Activated naive CD8-positive, alpha-beta T cell treated with anti-CD3 and anti-CD28 coated beads, Interleukin-2, amount 10 ng/mL, durations not matched to agents 7 days and 5 days (primary cell): ENCODE measurements around the gene CCL11. TPM values are rescaled to one million over a fixed set of nuclear protein-coding genes. Genes with fewer than 3 reads are reported as not detected.

Experiments
- ATAC-seq: fragments of 150-1000 bp; cut with Tn5 transposase; one replicate; pipeline ENCODE4 v1.10.0; 2021; ENCODE audit warnings: low read depth, moderate library complexity
- POLR2A ChIA-PET: fragments of 350-600 bp; sonication (Branson Sonifier 250); formaldehyde crosslinking; loops from one replicate; lab custom pipeline; 2021; ENCODE audit warnings: antibody characterized with exemption; lab: Charles Lee
- DNase-seq: peaks from one replicate; pipeline ENCODE4 v3.0.0; 2021
- H3K27ac Mint-ChIP-seq: one replicate; pipeline ENCODE4 v1.8.0; 2022; ENCODE audit warnings: mild to moderate bottlenecking, mixed read lengths
- H3K27me3 Mint-ChIP-seq: one replicate; pipeline ENCODE4 v1.8.0; 2022; ENCODE audit warnings: mild to moderate bottlenecking, moderate library complexity, mixed read lengths
- H3K36me3 Mint-ChIP-seq: one replicate; pipeline ENCODE4 v1.8.0; 2021; ENCODE audit warnings: mild to moderate bottlenecking, mixed read lengths
- H3K4me1 Mint-ChIP-seq: one replicate; pipeline ENCODE4 v1.8.0; 2021; ENCODE audit warnings: mixed read lengths
- H3K4me3 Mint-ChIP-seq: one replicate; pipeline ENCODE4 v1.8.0; 2022; ENCODE audit warnings: mild to moderate bottlenecking, moderate library complexity, mixed read lengths
- H3K9me3 Mint-ChIP-seq: one replicate; pipeline ENCODE4 v1.8.0; 2021; ENCODE audit warnings: mixed read lengths
- total RNA-seq, 2 experiments: library from RNA; stranded (reverse); gene quantifications; one replicate each; pipeline ENCODE4 v1.2.3, GENCODE V29; 2021

Gene CCL11
- total RNA-seq, 2 experiments from 2014 or later: not detected

- Mint-ChIP-seq H3K9me3 (no peaks in the 10 kb centered on the region), H3K27ac (no peak within 1 kb of the TSS), H3K4me3 (no peak within 1 kb of the TSS), H3K4me1 (no peaks in the 10 kb centered on the region), H3K27me3 (peaks cover 43% of the 10 kb centered on the region), H3K36me3 (no peaks in the 10 kb centered on the region)
- POLR2A ChIA-PET: no interaction called here
- ATAC-seq (no peak), DNase-seq (no peak)
Measured at GRCh38 chr17:34269969-34270368, 15.6 kb upstream of the CCL11 start, which contains the start of gene CCL7. TSS of gene CCL7 (plus strand) at chr17:34270221. CDS start at chr17:34270291, 70 bp downstream.

- Mint-ChIP-seq H3K36me3 (no peaks in the 10 kb centered on the region), H3K27ac (no peak overlapping the region), H3K27me3 (peaks cover 26% of the 10 kb centered on the region), H3K4me3 (no peak overlapping the region), H3K4me1 (no peaks in the 10 kb centered on the region), H3K9me3 (no peaks in the 10 kb centered on the region)
- POLR2A ChIA-PET: no interaction called here
- DNase-seq (no peak), ATAC-seq (no peak)
Measured at GRCh38 chr17:34275881-34276280, 9.7 kb upstream of the CCL11 start.

DNA sequence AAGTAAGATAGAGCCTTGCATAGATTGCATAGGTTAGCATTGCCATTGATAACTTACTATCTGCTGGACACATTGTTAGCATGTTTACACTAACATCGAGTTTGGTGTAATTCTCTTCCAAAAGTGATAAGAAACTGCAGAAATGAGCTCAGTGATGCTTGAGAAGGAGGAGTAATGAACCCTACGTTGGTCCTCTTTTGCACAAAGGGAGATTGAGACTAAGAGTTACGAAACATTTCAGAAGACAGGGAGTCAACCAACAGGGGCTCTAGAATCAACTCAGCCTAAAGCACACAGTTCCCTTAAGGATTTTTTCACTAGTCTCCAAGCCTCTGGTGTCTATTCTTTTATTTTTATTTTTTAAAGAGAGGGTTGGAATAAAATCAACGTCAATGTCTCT, 8.7 kb upstream of the CCL11 start:
- POLR2A ChIA-PET: no interaction called here
- Mint-ChIP-seq H3K4me3 (no peak overlapping the region), H3K9me3 (no peaks in the 10 kb centered on the region), H3K4me1 (no peaks in the 10 kb centered on the region), H3K27ac (no peak overlapping the region), H3K27me3 (peaks cover 35% of the 10 kb centered on the region), H3K36me3 (no peaks in the 10 kb centered on the region)
- ATAC-seq (no peak), DNase-seq (no peak)

GRCh38 chr17:34283571-34283970, 2.0 kb upstream of the CCL11 start:
- ATAC-seq (no peak), DNase-seq (no peak)
- peaks cover 28% of the 10 kb centered on the region for H3K27me3 Mint-ChIP-seq
- H3K36me3 Mint-ChIP-seq: no peaks in the 10 kb centered on the region
- no peak overlapping the region for H3K27ac Mint-ChIP-seq
- H3K9me3 Mint-ChIP-seq: no peaks in the 10 kb centered on the region
- no peak overlapping the region for H3K4me3 Mint-ChIP-seq
- POLR2A ChIA-PET: no interaction called here
- H3K4me1 Mint-ChIP-seq: no peaks in the 10 kb centered on the region

- Mint-ChIP-seq H3K27ac (no peak overlapping the region), H3K9me3 (no peaks in the 10 kb centered on the region), H3K4me1 (no peaks in the 10 kb centered on the region), H3K36me3 (no peaks in the 10 kb centered on the region), H3K27me3 (peaks cover 7% of the 10 kb centered on the region), H3K4me3 (no peak overlapping the region)
- ATAC-seq (no peak), DNase-seq (no peak)
- POLR2A ChIA-PET: no interaction called here
Measured at GRCh38 chr17:34287875-34288274, 2.3 kb downstream of the CCL11 start.

DNA sequence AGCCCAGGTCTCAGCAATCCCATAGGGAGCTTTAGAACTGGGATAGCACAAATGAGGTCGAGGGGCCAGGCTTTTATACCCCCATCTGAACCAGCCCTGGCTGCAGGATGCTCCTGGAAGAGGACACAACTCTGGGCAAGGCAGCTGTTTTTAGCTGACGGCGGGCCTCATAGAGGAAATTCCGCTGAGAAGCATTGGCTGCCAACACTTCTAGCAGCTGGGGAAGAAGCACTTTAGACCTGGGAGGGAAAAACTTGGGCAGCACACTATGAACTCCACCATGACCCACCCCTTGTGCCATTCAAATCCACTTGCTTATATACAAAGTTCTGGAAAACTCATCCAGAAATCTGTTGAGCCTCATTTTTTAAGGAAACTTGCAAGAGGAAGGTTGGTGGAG, 5.0 kb downstream of the CCL11 start:
- Mint-ChIP-seq H3K9me3 (no peaks in the 10 kb centered on the region), H3K36me3 (no peaks in the 10 kb centered on the region), H3K27ac (no peak overlapping the region), H3K4me3 (no peak overlapping the region), H3K27me3 (peaks cover 4% of the 10 kb centered on the region), H3K4me1 (no peaks in the 10 kb centered on the region)
- no peak for ATAC-seq
- POLR2A ChIA-PET: no interaction called here
- DNase-seq: no peak

DNA sequence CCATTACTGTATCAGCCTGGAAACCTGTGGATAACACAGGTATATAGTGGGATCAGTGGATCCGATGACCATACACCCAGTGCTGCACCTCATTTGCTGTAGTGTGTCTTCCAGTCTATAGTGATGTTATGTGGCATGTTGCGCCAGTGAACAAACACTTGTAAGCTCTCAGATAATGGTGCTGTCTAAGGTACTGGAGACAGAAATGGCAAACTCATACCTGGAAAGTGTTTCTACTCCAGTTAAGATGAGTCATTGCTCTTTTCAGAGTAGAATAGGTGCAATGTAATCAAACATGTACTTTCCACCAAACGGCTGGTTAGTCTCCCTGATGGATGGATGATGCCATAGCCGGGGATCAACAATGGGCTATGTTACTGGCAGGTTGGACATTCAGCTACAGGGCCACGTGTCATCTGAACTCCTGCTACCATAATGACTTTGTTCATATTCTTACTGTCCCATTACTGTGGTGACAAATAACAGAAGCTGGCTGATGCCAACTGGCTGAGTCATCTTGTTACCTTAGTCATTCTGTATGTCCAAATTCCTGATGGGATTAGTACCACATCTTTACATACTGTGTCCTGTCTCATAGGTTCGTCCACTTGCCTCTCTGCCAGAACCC, 6.3 kb downstream of the CCL11 start:
- Mint-ChIP-seq H3K27ac (no peak overlapping the region), H3K36me3 (no peaks in the 10 kb centered on the region), H3K27me3 (peaks cover 2% of the 10 kb centered on the region), H3K9me3 (no peaks in the 10 kb centered on the region), H3K4me3 (no peak overlapping the region), H3K4me1 (no peaks in the 10 kb centered on the region)
- DNase-seq: no peak
- no peak for ATAC-seq
- POLR2A ChIA-PET: no interaction called here

GRCh38 chr17:34299027-34299426, 13.5 kb downstream of the CCL11 start:
- H3K4me1 Mint-ChIP-seq: peaks cover 4% of the 10 kb centered on the region
- no peak overlapping the region for H3K27ac Mint-ChIP-seq
- no peaks in the 10 kb centered on the region for H3K9me3 Mint-ChIP-seq
- no peak overlapping the region for H3K4me3 Mint-ChIP-seq
- POLR2A ChIA-PET: no interaction called here
- H3K27me3 Mint-ChIP-seq: peaks cover 6% of the 10 kb centered on the region
- DNase-seq (no peak), ATAC-seq (no peak)
- H3K36me3 Mint-ChIP-seq: no peaks in the 10 kb centered on the region

DNA sequence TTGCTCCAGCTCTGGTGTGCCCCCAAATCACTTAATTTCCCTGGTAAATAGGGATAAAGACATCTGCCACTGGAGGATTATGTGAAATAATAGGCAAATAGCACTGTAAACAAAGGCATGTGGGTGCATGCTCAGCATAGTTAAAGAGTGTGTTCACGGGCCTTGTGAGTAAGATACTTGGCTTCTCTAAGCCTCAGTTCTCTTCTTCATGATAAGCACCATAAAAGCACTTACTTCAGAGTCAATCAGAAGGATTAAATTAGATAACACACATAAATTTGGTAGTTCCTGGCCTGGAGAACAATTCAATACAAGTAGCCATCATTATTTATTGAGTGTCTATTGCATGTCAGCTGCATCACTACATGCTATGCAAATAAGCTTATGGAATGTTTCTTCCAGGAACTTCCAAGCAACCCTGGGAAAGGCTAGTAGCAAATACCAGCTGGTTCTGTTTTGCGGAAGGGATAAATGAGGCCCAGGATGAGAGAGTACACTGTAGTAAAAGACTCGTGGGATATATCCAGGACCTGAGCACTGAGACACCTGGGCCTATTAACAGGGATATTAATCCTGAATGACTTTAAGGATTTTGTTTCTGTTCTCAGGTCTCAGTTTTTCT, 14.5 kb downstream of the CCL11 start:
- ATAC-seq (no peak), DNase-seq (no peak)
- Mint-ChIP-seq H3K27ac (no peak overlapping the region), H3K9me3 (no peaks in the 10 kb centered on the region), H3K36me3 (no peaks in the 10 kb centered on the region), H3K4me3 (no peak overlapping the region), H3K27me3 (peaks cover 6% of the 10 kb centered on the region), H3K4me1 (peaks cover 4% of the 10 kb centered on the region)
- POLR2A ChIA-PET: no interaction called here

DNA sequence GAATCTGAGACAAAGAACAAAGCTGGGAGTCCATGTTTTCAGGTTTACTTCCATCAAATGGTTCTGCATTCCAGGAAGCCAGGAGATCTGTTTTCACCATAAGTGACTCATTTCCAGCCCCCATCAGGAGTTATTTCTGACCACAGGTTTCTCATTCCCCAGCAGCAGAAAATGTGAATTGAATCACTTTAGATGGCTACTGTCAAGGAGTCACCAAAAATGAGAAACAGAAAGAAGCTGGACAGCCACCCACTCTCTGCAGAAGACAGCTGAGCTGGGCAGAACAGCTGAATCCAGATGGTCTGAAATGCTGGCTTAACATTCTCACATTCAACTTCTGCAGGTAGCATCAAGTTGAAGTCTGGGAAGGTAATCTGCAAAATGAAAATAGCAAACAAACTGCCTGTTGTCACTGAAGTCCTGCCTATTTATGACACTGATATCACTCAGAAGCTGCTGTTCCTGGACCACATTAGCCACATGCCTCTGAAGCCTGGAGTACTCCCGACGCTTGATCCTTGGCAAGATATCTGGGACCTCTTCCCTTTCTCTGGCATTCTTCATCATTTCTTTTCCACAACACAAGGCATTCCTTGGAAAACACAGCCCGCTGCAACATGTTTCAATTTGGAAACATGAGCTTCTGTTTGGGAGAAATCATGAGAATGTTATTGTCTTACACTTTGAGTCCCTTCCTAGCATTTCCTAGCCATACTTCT, 15.3 kb downstream of the CCL11 start:
- H3K27ac Mint-ChIP-seq: no peak overlapping the region
- DNase-seq (no peak), ATAC-seq (no peak)
- no peak overlapping the region for H3K4me3 Mint-ChIP-seq
- POLR2A ChIA-PET: no interaction called here
- peaks cover 4% of the 10 kb centered on the region for H3K4me1 Mint-ChIP-seq
- H3K9me3 Mint-ChIP-seq: no peaks in the 10 kb centered on the region
- peaks cover 6% of the 10 kb centered on the region for H3K27me3 Mint-ChIP-seq
- H3K36me3 Mint-ChIP-seq: no peaks in the 10 kb centered on the region

- H3K36me3 Mint-ChIP-seq: no peaks in the 10 kb centered on the region
- H3K9me3 Mint-ChIP-seq: no peaks in the 10 kb centered on the region
Measured at GRCh38 chr17:34301986-34302385, 16.4 kb downstream of the CCL11 start.

GRCh38 chr17:34302636-34303035, 17.1 kb downstream of the CCL11 start:
- Mint-ChIP-seq H3K27me3 (peaks cover 9% of the 10 kb centered on the region), H3K9me3 (no peaks in the 10 kb centered on the region), H3K36me3 (no peaks in the 10 kb centered on the region), H3K4me1 (peaks cover 9% of the 10 kb centered on the region), H3K4me3 (no peak overlapping the region), H3K27ac (no peak overlapping the region)
- DNase-seq (no peak), ATAC-seq (no peak)
- POLR2A ChIA-PET: no interaction called here

More at GRCh38 chr17:34301986-34302385, 16.4 kb downstream of the CCL11 start:
- no peak overlapping the region for H3K4me3 Mint-ChIP-seq
- H3K27me3 Mint-ChIP-seq: peaks cover 9% of the 10 kb centered on the region
- H3K4me1 Mint-ChIP-seq: peaks cover 5% of the 10 kb centered on the region
- POLR2A ChIA-PET: no interaction called here
- ATAC-seq (no peak), DNase-seq (no peak)
- no peak overlapping the region for H3K27ac Mint-ChIP-seq

DNA sequence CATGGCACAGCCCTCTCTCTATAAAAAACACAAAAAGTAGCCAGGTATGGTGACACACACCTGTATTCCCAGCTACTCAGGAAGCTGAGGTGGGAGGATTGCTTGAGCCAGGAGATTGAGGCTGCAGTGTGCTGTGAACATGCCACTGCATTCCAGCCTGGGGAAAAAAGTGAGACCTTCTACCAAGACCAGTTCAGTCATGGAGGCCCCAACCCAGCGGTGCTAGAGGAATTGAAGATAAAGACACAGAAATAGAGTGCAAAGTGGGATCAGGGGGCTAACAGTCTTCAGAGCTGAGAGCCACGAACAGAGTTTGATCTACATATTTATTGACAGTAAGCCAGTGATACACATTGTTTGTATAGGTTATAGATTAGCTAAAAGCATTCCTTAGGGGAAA, 18.1 kb downstream of the CCL11 start:
- H3K9me3 Mint-ChIP-seq: no peaks in the 10 kb centered on the region
- no peak overlapping the region for H3K27ac Mint-ChIP-seq
- H3K4me3 Mint-ChIP-seq: no peak overlapping the region
- H3K36me3 Mint-ChIP-seq: no peaks in the 10 kb centered on the region
- DNase-seq: no peak
- peaks cover 9% of the 10 kb centered on the region for H3K4me1 Mint-ChIP-seq
- H3K27me3 Mint-ChIP-seq: peaks cover 4% of the 10 kb centered on the region
- ATAC-seq: no peak
- POLR2A ChIA-PET: no interaction called here

DNA sequence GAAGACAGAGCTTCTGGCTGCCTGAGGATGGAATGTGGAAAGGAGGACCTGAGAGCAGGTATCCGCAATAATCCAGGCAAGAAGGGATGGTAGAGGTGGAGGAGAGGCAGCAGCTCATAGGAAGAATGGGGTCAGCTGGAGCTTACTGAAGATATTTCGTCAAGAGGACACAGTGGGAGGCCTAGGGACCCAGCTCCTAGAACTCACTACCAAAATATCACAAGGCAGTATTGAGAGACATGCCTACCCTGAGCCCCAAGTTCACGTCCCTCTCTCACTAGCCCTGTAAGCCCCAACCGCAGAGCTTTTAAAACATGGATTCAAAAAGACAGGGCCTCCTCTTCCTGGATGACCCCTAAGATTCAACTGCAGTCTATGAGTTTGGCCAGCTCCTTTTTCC, 19.5 kb downstream of the CCL11 start:
- no peak for ATAC-seq
- POLR2A ChIA-PET: interaction anchor here (0.5 kb wide), 1 partner anchor 26 kb away, joined by 4 read pairs; no protein-coding TSS in a partner anchor
- DNase-seq: no peak
- Mint-ChIP-seq H3K4me3 (no peak overlapping the region), H3K4me1 (peaks cover 11% of the 10 kb centered on the region), H3K27ac (no peak overlapping the region), H3K9me3 (no peaks in the 10 kb centered on the region), H3K36me3 (no peaks in the 10 kb centered on the region), H3K27me3 (peaks cover 6% of the 10 kb centered on the region)
